ENCODE results near the gene RPS24.
"Not testable (repeated sequence)": the region's sequence is repeated elsewhere in the genome, so short reads cannot be mapped to it uniquely, and the experiment has no call there.

The RPS24 gene

DNA sequence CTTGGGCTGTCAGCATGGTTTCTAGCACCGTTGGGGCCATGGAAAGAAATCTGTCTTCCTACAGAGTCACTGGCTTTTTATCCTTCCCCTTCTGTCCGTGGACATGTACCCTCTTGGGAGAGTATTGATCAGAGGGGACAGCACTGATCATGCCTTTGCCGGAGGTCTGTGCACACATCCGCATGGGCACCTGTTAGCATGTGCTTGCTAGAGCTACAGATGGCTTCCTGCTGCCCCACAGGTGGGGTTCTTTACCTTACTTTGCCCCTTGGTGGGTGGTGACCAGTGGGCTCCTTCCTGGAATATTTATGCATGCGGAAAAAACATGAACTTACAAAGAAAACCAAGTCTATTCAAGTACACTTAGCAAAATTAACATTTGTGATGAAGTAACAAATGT is 24.9 kb downstream of the RPS24 start:
- no peak for DNase-seq

- no peak for DNase-seq
Observed at GRCh38 chr10:78059906-78060702, 26.4 kb downstream of the RPS24 start.

DNA sequence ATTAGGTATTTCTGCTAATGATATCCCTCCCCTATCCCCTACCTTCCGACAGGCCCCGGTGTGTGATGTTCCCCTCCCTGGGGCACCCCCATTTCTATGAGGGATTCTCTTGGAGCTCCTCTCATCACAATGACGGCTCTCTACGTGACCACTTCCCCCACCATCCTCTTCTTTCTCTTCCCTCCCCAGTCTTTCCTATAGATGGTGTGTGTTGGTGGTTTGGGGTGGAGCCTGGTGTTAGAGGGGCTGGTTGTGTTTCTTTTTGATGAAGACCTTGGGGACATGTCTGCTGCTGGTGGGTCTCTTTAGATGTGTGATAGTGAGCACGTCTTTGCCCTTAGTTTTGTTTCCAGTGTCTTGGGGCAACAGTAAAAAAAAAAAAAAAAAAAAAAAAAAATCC is 28.6 kb downstream of the RPS24 start:
- no peak for DNase-seq

- no peak for DNase-seq
Observed at GRCh38 chr10:78063236-78063635, 29.6 kb downstream of the RPS24 start.

GRCh38 chr10:78064919-78065318 is 31.3 kb downstream of the RPS24 start:
- DNase-seq, result not testable (repeated sequence)

- no peak for DNase-seq
Observed at GRCh38 chr10:78065611-78066010, 31.9 kb downstream of the RPS24 start.

DNA sequence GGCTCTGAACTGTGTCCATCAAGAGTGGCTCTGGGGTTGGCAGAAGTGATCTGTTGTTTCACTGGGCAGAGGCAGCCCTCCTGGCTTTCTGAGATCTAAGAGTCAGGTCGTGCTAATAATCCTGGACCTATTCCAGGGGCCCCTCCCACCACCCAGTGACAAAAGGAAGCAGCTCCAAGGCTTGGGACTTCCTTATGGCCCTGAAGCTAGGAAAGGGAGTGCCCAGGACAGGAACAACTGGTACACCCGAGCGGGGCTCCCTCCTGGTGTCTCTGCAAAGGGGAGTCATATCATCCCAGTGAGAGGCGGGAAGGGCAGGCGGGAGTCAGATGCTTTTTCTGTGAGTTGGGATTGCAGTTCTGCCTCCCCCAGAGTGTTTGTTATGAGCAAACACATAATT is 32.3 kb downstream of the RPS24 start:
- DNase-seq, result no peak

DNA sequence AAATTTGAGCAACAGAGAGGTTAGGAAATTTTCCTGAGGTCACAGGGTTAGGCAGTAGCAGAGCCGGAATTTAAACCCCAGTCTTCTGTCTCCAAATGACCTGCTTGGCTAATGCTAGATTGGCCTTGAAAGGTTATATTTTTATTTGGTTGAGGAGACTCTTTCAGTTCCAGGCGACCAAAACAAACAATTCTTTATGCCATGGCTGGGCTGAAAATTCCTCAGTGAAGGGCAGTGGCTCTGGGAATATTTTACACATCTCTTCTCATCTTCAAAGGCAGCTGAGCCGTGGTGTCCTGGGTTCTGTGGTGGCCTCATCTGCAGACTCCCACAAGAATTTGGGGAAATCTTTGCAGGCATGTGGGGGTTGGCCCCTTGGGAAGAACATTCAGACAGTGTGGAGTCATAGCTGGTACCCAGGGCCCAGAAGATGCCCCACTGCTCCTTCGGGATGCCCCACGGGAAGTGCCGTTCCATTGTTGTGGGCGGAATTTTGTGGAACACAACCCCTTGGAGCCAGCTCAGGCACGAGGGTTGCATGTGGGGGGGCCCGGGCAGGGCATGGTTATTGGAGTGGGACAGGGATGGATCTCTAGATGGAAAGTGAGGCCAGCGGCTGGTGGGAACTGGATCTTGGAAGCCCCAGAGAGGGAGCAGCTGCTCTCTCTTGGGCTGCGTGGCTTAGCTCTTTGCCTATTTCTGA is 33.2 kb downstream of the RPS24 start:
- no peak for DNase-seq

DNA sequence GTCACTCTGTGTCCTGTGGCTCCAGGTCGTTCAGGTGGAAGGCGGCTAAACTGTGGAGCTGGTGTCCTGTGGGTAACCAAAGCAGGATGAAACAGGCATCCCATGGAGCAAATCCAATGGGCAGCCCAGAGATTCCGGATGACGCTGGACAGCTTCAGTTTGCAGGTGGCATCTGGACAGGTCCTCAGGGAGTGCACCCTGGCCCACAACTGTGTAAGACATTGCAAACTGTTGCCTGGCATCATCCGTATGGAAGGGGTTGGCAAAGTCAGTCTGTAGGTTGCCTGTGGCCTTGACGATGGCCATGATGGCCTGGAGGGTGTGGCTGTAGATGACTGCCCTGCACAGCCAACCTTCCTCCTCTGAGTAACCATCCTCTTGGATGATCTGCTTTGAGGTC is 35.5 kb downstream of the RPS24 start:
- no peak for DNase-seq

GRCh38 chr10:78070064-78070463 is 36.4 kb downstream of the RPS24 start:
- not testable (repeated sequence) for DNase-seq

GRCh38 chr10:78070726-78071125 is 37.1 kb downstream of the RPS24 start:
- no peak for DNase-seq

GRCh38 chr10:78071140-78071856 is 37.6 kb downstream of the RPS24 start:
- peak; percentile 44 for DNase-seq

DNA sequence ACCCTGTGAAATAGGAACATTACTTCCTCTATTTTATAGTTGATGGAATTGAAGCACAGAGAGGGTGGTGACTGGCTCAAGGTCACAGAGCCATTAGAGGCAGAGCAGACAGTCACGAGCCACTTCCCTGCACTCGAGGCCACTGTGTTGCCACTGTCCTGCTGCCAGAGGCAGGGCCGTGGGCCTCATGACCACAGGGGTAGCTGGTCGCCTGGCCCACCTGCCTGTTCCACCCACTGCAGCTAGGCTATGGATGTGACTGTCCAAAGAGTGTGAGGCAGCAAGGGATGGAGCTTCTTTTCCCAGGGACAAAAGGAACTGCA is 38.2 kb downstream of the RPS24 start:
- DNase-seq, result no peak

GRCh38 chr10:78072504-78072903 is 38.8 kb downstream of the RPS24 start:
- no peak for DNase-seq

DNA sequence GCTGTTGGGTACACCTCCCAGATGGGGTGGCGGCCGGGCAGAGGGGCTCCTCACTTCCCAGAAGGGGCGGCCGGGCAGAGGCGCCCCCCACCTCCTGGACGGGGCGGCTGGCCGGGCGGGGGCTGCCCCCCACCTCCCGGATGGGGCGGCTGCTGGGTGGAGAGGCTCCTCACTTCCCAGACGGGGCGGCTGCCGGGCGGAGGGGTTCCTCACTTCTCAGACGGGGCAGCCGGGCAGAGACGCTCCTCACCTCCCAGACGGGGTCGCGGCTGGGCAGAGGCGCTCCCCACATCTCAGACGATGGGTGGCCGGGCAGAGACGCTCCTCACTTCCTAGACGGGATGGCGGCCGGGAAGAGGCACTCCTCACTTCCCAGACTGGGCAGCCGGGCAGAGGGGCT is 42.1 kb downstream of the RPS24 start:
- DNase-seq, result not testable (repeated sequence)

DNA sequence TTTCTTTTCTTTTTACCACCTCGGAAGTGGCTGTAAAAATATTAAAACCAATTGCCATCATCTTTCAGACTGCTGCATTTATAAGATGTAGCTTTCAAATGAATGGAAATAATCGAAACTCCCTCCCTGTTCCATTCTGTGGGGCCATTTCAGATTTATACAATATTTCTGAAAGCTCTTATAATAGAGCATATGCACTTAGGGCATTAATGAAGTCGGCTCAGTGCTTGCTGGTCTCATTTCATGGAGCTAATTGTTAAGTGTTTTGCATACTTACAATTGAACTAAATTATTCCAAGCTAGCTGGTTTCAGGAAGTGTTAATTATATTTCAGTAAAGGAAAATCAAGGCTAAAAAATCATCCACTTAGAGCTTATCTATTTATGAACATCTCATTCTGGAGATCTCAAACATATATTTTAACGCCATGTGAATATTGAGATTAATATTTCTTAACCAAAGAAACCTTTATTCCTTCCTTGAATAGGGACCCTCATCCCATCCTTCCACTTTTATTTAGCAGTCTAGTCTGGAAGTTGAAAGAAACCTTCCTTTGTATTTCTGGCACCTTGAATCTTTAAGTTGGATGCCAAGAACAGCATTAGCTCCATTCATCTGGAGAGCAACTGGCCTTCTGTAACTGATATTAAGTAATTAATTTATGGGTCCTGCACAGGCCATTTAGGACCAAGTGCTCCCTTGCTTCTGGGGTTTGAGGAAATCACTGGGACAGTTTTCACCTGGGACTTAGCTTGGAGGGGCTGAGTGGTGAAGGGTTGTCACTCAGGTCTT is 45.1 kb downstream of the RPS24 start:
- no peak for DNase-seq

GRCh38 chr10:78079411-78079810 is 45.7 kb downstream of the RPS24 start:
- DNase-seq, result no peak

- peak; percentile 8 for DNase-seq
Observed at GRCh38 chr10:78081292-78081691, 47.6 kb downstream of the RPS24 start.

GRCh38 chr10:78082636-78083035 is 49.0 kb downstream of the RPS24 start:
- DNase-seq, result no peak

Measured in MV-4-11 (cell line).